Stimulated activated CD8-positive, alpha-beta memory T cell treated with anti-CD3 and anti-CD28 coated beads, Interleukin-15, amount 100 ng/mL, for 1 hour (primary cell): ENCODE measurements around the gene ZC3H8.

Experiments
- DNase-seq: peaks from one replicate; pipeline ENCODE4 v3.0.0-alpha.2; 2020; ENCODE audit warnings: low read depth

ZC3H8 gene

DNA sequence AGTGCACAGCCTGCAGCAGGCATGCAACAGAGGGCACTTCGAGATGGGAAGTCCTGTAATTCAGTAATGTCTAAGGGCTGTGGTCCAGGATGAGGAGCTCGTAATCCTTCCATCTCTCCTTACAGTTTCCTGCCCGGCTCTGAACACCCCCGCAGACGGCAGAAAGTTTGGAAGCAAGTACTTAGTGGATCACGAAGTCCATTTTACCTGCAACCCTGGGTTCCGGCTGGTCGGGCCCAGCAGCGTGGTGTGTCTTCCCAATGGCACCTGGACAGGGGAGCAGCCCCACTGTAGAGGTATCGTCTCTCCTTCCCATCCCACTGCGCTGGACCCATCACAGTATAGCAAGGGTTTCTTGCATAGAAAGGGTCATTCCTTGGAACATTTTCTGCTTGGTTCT lies 90.0 kb downstream of the ZC3H8 start:
- no peak for DNase-seq

DNA sequence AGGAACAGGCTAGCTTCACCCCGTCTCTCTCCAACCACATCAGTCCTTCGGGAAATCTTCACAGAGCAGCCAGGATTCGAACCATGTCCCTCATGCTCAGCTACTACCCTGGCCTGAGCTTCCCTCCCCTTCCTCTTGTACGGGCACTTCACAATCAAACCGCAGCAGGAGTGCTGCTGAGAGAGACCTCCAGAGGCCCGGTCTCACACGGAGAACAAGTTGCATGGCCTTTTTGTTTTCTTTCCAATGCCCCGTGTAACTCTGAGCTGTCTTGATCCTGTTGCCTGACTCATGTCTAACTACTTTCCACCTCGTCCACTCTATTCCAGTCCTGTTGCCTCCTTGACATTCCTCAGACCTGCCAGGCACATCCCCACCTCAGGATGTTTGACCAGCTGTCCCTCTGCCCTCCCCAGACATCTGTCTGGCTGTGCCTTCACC lies 91.3 kb downstream of the ZC3H8 start:
- DNase-seq: no peak

DNA sequence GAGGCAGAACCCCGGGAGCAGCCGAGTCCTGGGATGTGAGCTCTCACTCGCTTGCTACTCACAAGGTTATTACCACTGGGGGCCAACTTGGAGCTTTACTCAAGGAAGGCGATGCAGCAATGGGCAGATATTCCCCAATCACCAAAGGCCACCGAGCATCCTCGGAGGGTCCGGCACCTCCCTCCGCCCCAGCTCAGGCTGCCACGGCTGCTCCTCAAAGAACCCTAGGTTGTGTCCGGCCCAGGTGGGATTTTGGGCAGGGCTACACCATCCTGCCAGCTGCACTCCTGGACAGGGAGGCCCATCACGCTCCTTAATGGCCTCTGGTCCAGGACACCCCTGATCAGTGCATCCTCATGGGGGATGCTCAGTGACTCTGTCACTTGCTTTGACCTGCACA lies 91.9 kb downstream of the ZC3H8 start:
- DNase-seq: no peak

DNA sequence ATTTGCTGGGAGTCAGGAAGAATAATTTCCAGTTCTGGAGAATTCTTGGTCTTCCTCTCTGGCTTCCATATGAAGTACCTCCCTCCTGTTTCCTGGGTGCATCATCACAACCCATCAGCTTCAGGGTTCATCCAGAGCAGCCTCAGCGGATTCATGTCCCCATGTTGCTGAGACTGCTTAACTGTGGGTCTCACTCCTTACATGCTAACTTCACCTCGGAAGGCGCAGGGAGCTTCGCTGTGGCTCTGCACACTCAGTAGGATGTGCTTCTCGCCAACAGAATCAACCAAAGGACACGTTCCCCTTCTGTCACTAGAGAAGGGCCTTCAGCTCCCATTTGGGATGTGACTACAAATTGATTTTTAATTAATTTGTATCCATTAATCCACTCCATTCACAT lies 92.5 kb downstream of the ZC3H8 start:
- no peak for DNase-seq
